ENCODE measurements around the gene MAFB.

DNA sequence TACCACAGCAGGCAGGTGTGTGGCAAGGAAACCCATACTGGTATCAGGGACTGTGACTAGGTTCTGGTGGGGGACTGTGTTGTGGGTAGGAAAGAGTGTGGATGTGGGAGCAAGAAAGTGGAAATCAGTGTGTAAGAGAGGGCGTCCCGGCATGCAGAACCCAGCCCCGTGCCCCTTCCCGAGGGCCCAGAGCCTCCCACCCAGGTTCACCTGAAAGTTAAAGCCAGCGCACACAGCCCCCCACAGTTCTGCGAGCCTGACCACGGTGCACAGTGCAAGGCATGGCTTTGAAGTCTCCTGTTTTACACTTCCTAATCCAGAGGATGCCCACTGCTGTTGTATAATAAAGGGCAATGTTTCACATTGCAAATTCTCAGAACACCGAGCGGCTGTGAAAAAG lies 22.7 kb downstream of the MAFB start:
- no peak for TF ChIP-seq CTCF (IDR thresholded peaks at IDR 0.05)
- TF ChIP-seq POLR2A (IDR thresholded peaks at IDR 0.05): no peak
